Measurements from ENCODE around the gene ASAP2.

The ASAP2 gene

DNA sequence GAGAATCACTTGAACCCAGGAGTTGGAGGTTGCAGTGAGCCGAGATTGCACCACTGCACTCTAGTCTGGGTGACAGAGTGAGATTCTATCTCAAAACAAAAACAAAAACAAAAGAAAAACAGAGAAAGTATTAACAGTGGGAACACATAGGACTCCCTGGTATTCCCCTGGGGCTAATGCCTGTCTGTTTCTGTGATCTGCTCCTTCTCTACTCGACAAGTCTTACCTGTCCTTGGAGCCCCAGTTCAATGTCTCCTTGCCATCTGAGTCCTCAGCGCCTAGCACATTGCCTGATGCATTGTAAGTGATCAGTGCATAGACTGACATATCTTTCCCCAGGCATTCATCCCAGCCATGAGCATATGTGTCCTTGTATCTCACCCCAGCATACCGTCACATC, 85.8 kb downstream of the ASAP2 start:
- no peak for DNase-seq

DNA sequence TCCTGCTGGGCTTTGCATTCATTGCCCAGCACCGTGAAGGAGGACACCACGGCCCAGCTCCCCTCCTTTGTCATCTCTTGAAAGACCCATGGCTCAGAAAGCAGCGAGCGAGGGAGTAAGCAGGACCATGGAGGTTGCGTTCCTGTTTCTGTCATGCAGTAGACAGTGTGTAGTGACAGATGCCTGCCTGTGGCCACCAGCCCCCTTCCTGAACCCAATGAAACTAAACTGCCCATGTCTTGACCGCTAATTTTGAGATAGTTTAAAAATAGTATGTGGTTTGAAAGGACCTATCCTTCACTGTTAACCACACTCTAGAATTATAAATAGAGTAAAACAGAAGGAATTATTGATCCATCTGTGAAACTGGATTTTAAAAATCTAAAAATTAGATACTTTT, 88.2 kb downstream of the ASAP2 start:
- DNase-seq, result no peak

DNA sequence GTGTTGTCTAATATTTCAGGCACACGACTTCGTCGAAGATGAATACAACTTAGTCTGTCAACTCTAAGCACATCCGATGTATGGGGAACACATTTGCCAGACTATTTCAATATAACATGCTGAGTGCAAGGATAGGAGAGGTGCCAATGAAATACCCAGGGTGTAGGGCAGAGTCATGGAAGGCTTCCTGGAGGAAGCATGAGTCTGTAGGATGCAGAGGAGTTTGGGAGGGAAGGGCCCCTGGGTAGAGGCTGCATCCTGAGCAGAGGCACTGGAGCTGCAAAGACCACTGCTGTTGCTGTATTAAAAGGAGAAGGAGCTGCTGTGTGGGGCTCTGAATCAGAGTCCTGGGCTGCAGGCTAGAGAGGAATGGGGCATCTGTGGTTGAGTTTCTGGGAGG, 89.9 kb downstream of the ASAP2 start:
- no peak for DNase-seq

DNA sequence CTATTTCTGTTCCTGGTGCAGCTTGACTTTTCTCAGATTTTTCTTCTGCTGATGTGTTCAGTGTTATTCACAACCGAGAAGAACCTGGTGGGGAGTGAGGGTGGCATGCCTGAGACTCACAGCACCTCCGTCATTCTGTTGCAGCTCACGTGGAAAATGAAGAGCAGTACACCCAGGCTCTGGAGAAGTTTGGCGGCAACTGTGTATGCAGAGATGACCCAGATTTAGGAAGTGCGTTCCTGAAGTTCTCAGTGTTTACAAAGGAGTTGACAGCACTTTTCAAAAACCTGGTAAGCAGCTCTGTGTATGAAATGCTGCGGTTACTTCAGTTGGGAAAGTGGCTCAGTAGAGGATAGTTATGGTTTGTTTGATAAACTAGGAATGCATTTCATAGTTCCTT, 90.5 kb downstream of the ASAP2 start:
- DNase-seq, result peak in 1 of 51 donors; percentile 14

DNA sequence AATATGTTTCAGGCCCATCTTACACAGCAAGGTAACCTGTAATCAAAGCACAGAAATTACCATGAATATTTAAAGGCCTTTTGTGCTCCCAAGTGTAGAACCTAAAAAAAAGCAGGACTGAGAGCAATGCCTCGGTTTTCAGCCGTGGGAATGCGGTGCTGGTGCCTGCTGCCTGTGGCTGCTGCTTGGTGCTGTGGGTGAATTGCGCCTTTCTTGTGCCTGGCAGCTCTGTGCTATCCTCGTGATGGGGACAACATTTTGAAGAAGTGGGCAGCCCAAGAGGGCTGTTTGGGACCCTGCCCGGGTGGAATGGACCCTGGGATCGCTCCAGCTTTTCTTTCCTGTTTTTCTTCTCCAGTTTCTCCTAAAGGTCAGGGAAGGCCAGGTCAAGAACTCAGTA, 91.2 kb downstream of the ASAP2 start:
- DNase-seq, result peak in 29 of 51 donors; percentile 16 to 77 (median 42)

DNA sequence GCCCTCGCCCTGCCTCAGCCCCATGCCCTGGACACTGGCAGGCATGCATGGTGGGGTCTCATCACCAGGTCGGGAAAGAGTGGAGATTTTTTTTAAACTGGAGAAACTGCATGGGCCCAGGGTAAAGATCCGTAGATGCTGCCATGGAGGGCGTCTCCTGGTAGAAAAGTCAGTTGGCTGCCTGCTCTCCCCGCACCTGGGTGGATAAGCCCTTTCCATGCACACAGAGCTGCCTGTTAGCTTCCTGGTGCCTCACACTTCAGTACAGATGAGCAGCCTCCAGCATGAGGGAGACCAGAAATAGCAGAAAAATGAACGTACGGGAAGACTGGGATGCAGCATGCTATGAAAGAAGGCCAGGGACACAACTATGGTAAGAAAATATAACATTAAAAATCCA, 92.0 kb downstream of the ASAP2 start:
- no peak for DNase-seq

DNA sequence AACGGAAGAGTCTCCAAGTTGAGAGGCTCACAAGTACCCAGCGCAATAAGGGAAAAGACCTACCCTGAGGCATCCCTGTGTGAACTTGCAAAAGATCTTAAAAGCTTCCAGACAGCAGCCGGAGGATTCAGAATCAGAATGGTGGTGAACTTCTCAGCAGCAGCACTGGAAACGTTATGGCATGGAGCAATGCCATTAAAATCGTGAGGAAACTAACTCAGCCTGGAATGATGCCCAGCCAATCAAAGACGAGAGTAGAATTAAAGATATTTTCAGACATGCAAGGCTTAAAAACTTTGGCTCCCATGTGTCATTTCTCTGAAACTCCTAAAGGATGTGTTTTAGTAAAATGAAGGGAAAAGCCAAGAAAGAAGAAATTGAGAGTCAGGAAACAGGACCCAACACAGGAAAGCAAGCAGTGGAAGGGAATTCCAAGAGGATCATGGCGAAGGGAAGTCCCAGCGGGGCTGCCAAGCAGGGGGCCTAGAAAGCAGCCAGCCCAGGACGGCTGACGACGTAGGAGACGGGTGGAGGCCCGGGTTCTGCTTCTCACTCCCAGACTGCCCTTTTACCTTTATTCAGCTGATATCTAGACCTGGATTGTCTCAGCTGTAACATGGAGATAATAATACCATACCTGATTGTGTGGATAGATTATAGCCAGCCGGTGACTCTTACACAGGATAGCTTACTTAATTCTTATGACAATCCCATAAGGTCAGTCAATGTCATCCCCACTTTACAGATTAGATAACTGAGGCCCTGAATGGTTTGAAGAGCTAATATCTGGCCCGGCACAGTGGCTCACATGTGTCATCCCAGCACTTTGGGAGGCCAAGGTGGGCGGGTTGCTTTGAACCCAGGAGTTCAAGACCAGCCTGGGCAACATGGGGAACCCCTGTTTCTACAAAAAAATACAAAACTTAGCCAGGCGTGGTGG, 92.8 kb downstream of the ASAP2 start:
- DNase-seq, result no peak

DNA sequence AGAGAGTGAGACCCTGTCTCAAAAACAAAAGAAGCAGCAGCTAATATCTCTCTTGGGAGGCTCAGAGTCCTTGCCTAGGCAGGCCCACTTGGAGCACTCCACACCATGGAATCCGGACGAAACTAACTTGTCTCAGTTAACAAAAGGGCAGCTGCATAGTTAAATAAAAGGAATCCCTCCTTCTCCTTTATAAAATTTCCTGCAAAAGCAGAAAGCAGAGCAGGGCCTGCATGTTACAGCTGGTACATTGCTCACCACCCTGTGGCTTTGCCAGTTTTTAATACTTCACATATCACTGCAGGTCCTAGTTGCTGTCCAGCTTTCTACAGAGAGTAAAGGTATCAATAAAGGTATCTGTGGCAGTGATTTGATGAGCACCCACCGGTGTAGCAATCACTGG, 93.6 kb downstream of the ASAP2 start:
- DNase-seq, result no peak

DNA sequence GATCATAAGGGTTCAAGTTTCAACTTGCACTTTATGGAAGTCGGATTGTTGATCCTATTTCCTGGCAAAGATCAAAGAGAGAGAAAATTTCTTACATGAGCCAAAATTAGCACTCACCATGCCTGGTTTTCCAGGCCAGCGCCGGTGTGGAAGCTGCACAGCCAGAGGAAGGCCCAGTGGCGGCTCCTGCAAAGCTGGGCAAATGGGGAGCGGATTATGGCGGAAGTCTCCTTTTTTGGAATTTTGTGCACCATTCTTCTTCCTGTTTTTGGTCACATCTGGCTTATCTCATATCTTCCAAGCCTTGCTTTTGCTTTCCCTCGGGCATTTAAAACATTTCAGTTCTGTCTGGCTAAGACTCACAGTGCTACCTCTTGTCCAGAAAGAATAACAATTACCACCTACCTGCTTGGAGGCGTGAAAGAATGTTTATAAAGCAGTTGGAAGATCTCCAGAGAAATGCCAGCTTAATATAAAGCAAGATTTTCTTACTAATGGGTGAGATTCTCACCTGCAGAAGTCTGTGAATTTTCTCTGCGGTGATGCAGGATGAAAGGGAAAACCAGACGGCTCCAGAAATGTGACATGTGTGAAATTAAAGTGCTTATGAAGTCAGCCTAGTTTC, 94.3 kb downstream of the ASAP2 start:
- DNase-seq, result peak in 1 of 51 donors; percentile 36

DNA sequence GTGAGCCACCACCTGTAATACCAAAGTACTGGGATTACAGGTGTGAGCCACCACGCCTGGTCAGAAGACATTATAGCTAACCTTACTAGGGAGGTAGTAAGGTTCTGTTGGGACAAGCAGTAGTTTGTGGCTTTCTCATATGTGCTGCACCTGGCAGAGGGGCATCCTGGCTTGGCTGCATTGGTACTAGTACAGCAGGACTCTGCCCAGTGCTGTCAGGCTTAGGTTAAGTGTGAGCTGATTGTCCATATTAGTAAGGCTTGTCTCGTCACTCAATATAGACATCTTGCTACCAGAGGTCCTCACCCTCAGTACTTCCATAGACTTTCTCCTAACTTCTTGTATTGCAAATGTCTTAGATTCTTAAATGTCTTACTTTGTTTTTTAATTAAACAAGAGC, 96.1 kb downstream of the ASAP2 start:
- no peak for DNase-seq

DNA sequence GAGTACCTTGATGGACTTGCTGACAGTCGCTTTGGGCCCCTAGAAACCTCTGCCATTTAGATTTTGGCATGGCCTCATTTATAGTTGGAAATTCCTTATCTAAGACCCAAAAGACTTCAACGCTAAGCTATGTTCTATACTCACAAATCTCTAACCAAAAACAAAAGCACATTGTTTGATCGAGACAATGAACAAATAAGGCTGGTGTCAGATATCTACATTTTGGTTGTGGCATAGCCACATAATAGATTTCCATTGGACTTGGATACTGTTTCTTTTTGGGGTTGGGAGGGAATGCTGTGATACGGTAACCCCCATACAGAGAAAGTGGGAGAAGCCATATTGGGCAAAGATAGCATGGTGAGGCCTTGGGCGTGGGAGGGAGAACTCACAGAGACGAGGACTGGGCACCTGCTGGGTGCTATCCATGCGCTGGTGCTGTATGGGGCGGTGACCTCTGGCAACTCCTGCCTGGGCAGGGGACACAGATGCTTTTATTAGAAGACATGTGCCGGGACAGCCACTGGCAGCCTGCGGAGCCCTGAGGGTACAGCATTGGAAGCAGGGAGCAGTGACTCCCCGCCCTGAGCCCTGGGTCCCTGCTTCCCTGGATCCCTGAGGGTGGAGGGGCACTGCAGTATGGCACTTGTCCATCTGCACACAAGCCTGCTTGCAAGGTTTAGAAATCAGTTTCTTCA, 97.1 kb downstream of the ASAP2 start:
- peak in 10 of 51 donors; percentile 19 to 55 (median 32) for DNase-seq

DNA sequence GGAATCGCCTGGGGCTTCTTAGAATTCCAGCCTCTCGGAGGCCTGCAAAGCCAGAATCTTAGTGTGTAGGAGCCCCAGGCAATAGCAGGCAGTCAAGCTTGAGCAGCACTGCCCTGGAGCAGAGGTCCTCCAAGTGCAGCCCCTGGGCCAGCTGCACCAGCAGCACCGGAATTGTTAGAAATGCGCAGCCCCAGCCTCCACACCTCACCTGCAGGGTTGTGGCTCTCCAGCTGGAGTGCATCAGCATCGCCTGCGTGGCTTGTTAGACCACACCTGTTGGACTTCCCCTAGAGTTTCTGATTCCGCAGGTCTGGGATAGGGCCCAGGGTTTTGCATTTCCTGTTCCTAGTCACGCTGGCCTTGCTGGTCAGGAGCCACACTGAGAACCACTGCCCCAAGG, 100.3 kb downstream of the ASAP2 start:
- DNase-seq, result peak in 1 of 51 donors; percentile 28

DNA sequence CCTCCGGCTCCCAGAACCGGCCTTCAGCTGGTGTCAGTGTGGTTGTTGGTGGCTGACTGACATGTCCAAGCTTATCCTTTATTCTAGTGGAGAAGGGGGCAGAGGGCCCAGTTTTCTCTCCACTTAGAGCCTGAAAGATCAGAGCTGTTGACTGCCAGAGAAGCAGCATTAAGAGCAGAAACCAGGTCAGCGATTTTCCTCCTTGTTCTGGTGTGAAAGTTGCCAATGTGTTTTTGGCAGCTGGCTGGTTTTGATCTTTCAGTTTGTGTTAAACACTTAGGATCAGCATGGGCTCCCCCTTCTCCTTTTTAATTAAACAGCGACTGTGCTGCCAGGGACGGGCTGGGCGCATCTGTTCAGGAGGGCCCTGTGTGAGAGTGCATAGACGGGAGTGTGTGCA, 100.9 kb downstream of the ASAP2 start:
- peak in 19 of 51 donors; percentile 16 to 73 (median 33) for DNase-seq

DNA sequence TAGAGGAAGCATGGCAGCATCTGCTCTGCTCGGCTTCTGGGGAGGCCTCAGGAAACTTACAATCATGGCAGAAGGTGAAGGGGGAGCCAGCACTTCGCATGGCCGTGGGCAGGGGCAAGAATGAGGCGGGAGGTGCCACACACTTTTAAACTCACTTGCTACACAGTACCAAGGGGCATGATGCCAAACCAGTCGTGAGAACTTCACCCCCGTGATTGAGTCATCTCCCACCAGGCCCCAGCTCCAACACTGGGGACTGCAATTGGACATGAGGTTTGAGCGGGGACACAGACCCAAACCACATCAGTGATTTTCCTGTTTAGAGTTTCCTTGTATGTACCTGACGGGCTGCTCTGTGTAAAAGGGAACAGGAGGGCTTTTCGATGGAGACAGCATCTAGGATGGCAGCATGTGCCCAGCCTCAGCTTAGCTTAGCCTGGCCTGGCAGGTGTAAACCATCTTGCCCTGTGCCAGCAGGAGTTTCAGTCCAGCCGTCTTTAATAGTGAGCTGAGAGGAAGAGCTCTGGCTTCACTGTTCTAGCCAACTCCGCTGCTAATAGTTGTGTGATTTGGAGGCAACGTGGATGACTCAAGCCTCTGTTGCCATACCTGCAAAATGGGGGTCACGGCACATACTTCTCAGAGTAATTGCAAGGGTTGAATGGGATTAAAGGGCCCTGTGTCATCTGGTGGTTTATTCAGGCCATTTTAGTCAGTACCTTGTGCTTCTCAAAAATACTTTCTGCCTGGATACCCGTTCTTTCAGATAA, 101.8 kb downstream of the ASAP2 start:
- DNase-seq, result no peak

DNA sequence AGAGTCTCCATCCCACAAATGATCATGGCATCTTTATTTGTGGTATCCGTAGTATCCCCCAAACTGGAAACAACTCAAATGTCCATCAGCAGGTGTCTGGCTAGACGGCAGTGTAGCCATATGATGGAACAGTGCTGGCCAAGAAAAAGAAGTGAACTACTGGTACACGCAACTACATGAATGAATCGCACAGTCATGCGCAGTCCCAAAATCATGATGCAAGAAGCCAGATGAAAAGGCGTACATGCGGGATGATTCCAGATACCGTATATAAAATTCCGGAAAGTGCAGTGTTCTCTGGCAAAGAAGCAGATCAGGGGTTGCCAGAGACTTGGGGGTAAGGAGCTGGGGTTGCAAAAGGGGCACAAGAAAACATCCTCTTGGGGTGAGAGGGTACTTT, 102.5 kb downstream of the ASAP2 start:
- no peak for DNase-seq

DNA sequence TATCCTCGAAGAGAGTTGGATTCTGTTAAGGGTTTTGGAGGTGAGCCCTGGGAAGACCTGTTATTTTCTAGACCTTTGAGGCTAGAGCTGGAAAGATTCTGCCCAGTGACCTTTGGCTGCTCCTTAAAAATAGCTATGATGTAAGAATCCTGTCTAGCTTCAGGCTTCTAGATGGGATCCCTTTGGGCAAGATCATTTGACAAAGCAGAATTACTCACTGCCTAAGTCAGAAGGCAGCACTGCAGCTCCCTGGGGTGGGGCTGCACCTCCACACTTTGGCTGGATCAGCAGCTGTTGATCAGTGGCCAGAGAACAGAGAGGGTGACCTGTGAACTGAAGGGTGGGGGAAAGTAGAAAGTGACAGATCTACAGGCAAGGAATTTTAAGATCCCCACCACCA, 103.8 kb downstream of the ASAP2 start:
- DNase-seq, result no peak

DNA sequence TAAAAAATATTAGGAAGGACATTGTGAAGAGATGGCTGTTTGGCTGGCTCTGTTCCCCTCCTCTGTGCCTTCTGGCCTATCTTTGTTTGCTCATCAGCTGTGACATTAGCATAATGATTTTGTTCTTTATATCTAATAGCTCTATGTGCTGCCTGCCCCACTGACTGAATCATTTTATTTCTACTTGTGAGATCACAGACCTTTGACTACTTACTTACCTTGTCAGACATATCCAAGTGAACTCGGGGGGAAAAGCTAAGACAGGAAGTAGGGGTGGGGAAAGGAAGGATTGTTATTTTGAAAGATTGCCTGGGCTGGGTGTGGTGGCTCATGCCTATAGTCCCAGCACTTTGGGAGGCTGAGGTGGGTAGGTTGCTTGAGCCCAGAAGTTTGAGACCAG, 104.2 kb downstream of the ASAP2 start:
- DNase-seq, result no peak

DNA sequence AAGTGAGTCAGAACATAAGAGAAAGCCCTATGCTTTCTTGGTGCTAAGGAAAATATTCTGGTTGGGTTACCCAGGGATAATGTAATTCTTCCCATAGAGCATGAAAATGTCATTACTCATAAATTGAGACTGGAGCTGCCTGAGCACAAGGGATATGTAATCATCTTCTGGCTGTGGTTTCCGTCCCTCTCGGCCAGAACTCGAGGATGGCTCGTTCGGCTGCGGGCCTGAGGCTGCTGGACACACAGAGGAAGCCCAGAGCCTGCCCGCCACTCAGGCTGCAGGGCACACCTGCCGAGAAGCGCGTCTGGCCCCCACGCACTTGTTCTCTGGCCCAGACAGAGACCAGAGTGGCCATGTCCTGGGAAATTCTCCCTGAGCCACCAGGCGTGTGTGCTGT, 104.9 kb downstream of the ASAP2 start:
- DNase-seq, result peak in 18 of 51 donors; percentile 19 to 58 (median 38)

DNA sequence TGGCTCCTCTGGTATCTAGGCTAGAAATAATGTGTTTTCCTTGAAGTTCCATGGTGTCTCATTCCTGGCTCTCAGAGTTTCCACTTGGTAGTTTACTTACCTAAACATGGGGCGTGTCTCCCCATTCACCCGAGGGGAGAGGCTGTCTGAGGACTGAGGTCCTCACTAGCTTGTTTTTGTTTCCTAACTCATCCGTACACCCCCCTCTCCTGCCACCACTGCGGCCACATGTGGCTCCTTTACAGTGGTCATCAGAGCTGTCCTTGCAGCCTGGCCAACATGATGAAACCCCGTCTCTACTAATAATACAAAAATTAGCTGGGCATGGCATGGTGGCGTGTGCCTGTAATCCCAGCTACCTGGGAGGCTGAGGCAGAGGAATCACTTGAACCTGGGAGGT, 106.0 kb downstream of the ASAP2 start:
- no peak for DNase-seq

DNA sequence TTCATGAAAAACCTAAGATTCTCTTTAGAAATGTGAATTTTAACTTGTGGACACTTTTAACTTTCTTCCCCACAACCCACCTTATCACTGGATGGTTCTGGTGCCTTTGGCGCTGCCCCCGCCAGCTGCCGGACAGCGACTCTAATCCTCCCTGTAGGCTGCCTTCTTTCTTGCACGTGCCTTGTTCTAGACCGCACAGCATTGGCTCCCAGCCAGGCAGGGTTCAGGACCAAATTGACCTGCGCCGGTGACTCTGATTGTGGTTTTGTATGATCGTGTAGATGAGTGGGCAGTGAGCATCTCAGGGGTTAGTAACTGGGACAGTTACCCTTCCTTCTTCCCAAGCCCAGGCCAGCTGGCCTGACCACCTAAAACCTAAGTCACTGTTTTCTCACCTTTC, 106.8 kb downstream of the ASAP2 start:
- DNase-seq, result no peak

DNA sequence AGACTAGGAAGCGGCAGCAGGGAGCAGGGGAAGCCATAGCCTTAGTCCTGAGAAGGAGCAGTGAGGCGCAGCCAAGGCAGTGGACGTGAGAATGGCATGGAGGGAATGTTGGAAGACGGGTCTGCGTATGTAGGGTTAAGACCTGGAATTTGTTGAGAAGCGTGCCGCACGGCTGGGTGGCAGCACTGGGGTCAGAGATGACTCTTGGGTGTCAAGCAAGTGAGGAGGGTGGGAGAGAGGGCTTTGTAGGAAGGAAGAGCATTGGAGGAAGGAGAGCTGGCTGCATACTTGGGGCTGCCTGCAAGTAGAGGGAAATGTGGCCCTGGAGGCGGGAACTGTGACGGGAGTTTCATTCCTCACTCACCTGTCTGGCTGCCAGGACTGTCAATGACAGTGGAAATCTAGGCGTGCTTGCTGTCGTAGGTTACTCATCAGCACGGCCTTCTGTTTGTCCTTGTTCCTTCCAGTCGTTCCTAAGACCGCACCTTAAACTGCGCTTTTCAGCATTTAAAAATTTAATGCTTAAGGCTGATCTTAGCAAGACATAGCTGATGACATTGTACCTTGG, 108.8 kb downstream of the ASAP2 start:
- DNase-seq, result no peak
